Measurements from ENCODE around the gene TPTE. TPM values are rescaled to one million over a fixed set of nuclear protein-coding genes. Genes with fewer than 3 reads are reported as not detected.
A peak's percentile ranks its signal among the peaks of the same experiment; 100 is the strongest.
"Not testable (repeated sequence)": the region's sequence is repeated elsewhere in the genome, so short reads cannot be mapped to it uniquely, and the experiment has no call there.

Gene TPTE
- total and polyA plus RNA-seq, 2 donors (not counting 1 experiment from before 2014, with no cell fraction given) = not detected

- intact Hi-C loops (cut with micrococcal nuclease); DNase-seq: not testable (repeated sequence)
These were observed 585 bp downstream of the TPTE start for GRCh38 chr21:10521835-10522500.

GRCh38 chr21:10539956-10540355 is 18.6 kb downstream of the TPTE start:
- H3K36me3 ChIP-seq (replicated peaks in 1 of 2; ENCODE audit: control extremely low read depth in 1 of 2, control insufficient read depth in 1 of 2, extremely low read depth in 1 of 2, insufficient read depth in 2 of 2, low read length in 1 of 2) = no peaks in the 10 kb centered on the region
- H3K79me2 ChIP-seq (ENCODE audit: control insufficient read depth, insufficient read depth, low read length) = no peaks in the 10 kb centered on the region
- no peak for TF ChIP-seq EZH2 (IDR thresholded peaks at IDR 0.05; ENCODE audit: borderline replicate concordance, insufficient read depth, low read depth, low read length, poor library complexity, severe bottlenecking)
- TF ChIP-seq, protein P1, sequence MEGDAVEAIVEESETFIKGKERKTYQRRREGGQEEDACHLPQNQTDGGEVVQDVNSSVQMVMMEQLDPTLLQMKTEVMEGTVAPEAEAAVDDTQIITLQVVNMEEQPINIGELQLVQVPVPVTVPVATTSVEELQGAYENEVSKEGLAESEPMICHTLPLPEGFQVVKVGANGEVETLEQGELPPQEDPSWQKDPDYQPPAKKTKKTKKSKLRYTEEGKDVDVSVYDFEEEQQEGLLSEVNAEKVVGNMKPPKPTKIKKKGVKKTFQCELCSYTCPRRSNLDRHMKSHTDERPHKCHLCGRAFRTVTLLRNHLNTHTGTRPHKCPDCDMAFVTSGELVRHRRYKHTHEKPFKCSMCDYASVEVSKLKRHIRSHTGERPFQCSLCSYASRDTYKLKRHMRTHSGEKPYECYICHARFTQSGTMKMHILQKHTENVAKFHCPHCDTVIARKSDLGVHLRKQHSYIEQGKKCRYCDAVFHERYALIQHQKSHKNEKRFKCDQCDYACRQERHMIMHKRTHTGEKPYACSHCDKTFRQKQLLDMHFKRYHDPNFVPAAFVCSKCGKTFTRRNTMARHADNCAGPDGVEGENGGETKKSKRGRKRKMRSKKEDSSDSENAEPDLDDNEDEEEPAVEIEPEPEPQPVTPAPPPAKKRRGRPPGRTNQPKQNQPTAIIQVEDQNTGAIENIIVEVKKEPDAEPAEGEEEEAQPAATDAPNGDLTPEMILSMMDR (IDR thresholded peaks at IDR 0.05) = no peak
- ChIA-PET CTCF (no interaction called here), POLR2A (no interaction called here)
- H2AFZ ChIP-seq (ENCODE audit: insufficient read depth, low read depth, low read length, poor library complexity, severe bottlenecking) = no peak overlapping the region
- Mint-ChIP-seq H3K27ac (no peak overlapping the region), H3K9me3 (ENCODE audit: insufficient read depth) (peaks cover 6% of the 10 kb centered on the region), H3K4me1 (no peaks in the 10 kb centered on the region), H3K4me3 (no peak overlapping the region), H3K27me3 (no peaks in the 10 kb centered on the region)
- DNase-seq (no peak), ATAC-seq (ENCODE audit: low read depth) (no peak)
- WGBS (ENCODE audit: insufficient coverage) = 100% methylated on average over 1 of the region's 3 CpGs
- intact Hi-C loops (cut with micrococcal nuclease) = no loop called here
- no peak overlapping the region for H3K9ac ChIP-seq (ENCODE audit: low read length)
- no peak overlapping the region for H3K27ac ChIP-seq (ENCODE audit: low read length in 2 of 2)
- no peaks in the 10 kb centered on the region for H4K20me1 ChIP-seq (ENCODE audit: control insufficient read depth, insufficient read depth, low read length, poor library complexity, severe bottlenecking)
- H3K4me1 ChIP-seq (ENCODE audit: control insufficient read depth in 2 of 2, insufficient read depth in 2 of 2, low read length in 2 of 2) = no peaks in the 10 kb centered on the region
- no peaks in the 10 kb centered on the region for H3K27me3 ChIP-seq (replicated peaks in 1 of 4; ENCODE audit: control extremely low read depth in 1 of 4, control insufficient read depth in 3 of 4, insufficient read depth in 4 of 4, low read length in 3 of 4)
- no peak overlapping the region for H3K4me2 ChIP-seq (replicated peaks; ENCODE audit: low read depth, low read length, poor library complexity, severe bottlenecking)
- H3K9me3 ChIP-seq (ENCODE audit: control extremely low read depth in 1 of 3, control insufficient read depth in 2 of 3, insufficient read depth in 1 of 3, low read length in 2 of 3) = peaks cover under 1 to 24% (median 4%) of the 10 kb centered on the region in 3 donors
- no peak overlapping the region for H3K4me3 ChIP-seq (ENCODE audit: control extremely low read depth in 1 of 5, extremely low read depth in 1 of 5, insufficient read depth in 1 of 5, low read depth in 2 of 5, low read length in 4 of 5)

More at GRCh38 chr21:10521835-10522500, 585 bp downstream of the TPTE start:
- H3K27me3 Mint-ChIP-seq; H3K4me1 Mint-ChIP-seq; H3K4me3 Mint-ChIP-seq; H3K36me3 ChIP-seq (replicated peaks in 1 of 2; ENCODE audit: control extremely low read depth in 1 of 2, control insufficient read depth in 1 of 2, extremely low read depth in 1 of 2, insufficient read depth in 2 of 2, low read length in 1 of 2); H3K4me2 ChIP-seq (replicated peaks; ENCODE audit: low read depth, low read length, poor library complexity, severe bottlenecking); H3K4me1 ChIP-seq (ENCODE audit: control insufficient read depth in 2 of 2, insufficient read depth in 2 of 2, low read length in 2 of 2); H4K20me1 ChIP-seq (ENCODE audit: control insufficient read depth, insufficient read depth, low read length, poor library complexity, severe bottlenecking); H3K27ac ChIP-seq (ENCODE audit: low read length in 2 of 2); H3K27me3 ChIP-seq (replicated peaks in 1 of 4; ENCODE audit: control extremely low read depth in 1 of 4, control insufficient read depth in 3 of 4, insufficient read depth in 4 of 4, low read length in 3 of 4); H3K27ac Mint-ChIP-seq; POLR2A ChIA-PET; H3K9ac ChIP-seq (ENCODE audit: low read length); H3K4me3 ChIP-seq (ENCODE audit: control extremely low read depth in 1 of 5, extremely low read depth in 1 of 5, insufficient read depth in 1 of 5, low read depth in 2 of 5, low read length in 4 of 5); CTCF ChIA-PET; H2AFZ ChIP-seq (ENCODE audit: insufficient read depth, low read depth, low read length, poor library complexity, severe bottlenecking); H3K79me2 ChIP-seq (ENCODE audit: control insufficient read depth, insufficient read depth, low read length): not testable (repeated sequence)
- ATAC-seq (ENCODE audit: low read depth) = peak; percentile 72
- WGBS (ENCODE audit: insufficient coverage) = 70% methylated on average over 68 of the region's 75 CpGs
- peaks cover 15% of the 10 kb centered on the region for H3K9me3 Mint-ChIP-seq (ENCODE audit: insufficient read depth)
- H3K9me3 ChIP-seq (ENCODE audit: control extremely low read depth in 1 of 3, control insufficient read depth in 2 of 3, insufficient read depth in 1 of 3, low read length in 2 of 3) = peaks cover 1 to 32% (median 6%) of the 10 kb centered on the region in 3 donors

GRCh38 chr21:10544376-10544775 is 23.0 kb downstream of the TPTE start:
- intact Hi-C loops (cut with micrococcal nuclease); CTCF ChIA-PET; ATAC-seq (ENCODE audit: low read depth); H3K4me2 ChIP-seq (replicated peaks; ENCODE audit: low read depth, low read length, poor library complexity, severe bottlenecking); H3K27me3 ChIP-seq (replicated peaks in 1 of 4; ENCODE audit: control extremely low read depth in 1 of 4, control insufficient read depth in 3 of 4, insufficient read depth in 4 of 4, low read length in 3 of 4); H3K27me3 Mint-ChIP-seq; DNase-seq; H3K9me3 Mint-ChIP-seq (ENCODE audit: insufficient read depth); H3K4me1 ChIP-seq (ENCODE audit: control insufficient read depth in 2 of 2, insufficient read depth in 2 of 2, low read length in 2 of 2); H3K36me3 ChIP-seq (replicated peaks in 1 of 2; ENCODE audit: control extremely low read depth in 1 of 2, control insufficient read depth in 1 of 2, extremely low read depth in 1 of 2, insufficient read depth in 2 of 2, low read length in 1 of 2); H3K4me3 ChIP-seq (ENCODE audit: control extremely low read depth in 1 of 5, extremely low read depth in 1 of 5, insufficient read depth in 1 of 5, low read depth in 2 of 5, low read length in 4 of 5); POLR2A ChIA-PET; H3K27ac Mint-ChIP-seq; H3K4me1 Mint-ChIP-seq; H3K9ac ChIP-seq (ENCODE audit: low read length); H3K4me3 Mint-ChIP-seq; H4K20me1 ChIP-seq (ENCODE audit: control insufficient read depth, insufficient read depth, low read length, poor library complexity, severe bottlenecking); H3K27ac ChIP-seq (ENCODE audit: low read length in 2 of 2); H3K79me2 ChIP-seq (ENCODE audit: control insufficient read depth, insufficient read depth, low read length); H2AFZ ChIP-seq (ENCODE audit: insufficient read depth, low read depth, low read length, poor library complexity, severe bottlenecking): not testable (repeated sequence)
- H3K9me3 ChIP-seq (ENCODE audit: control extremely low read depth in 1 of 3, control insufficient read depth in 2 of 3, insufficient read depth in 1 of 3, low read length in 2 of 3) = peaks cover 1 to 38% (median 18%) of the 10 kb centered on the region in 3 donors
- WGBS (ENCODE audit: insufficient coverage) = 92% methylated on average over 9 of the region's 9 CpGs
